OCI-LY1 (cell line): ENCODE results near the gene KCNT1.

ENCODE experiments used
- H2AFZ ChIP-seq: fragments of 200-600 bp; sonication (generic), shearing (Covaris generic); 2 replicates; pipeline ENCODE4 v1.6.0; 2014; ENCODE audit warnings: antibody characterized with exemption, mild to moderate bottlenecking, low read length
- H3F3A ChIP-seq: fragments of 200-600 bp; sonication (generic), shearing (Covaris generic); 2 replicates; pipeline ENCODE4 v1.6.0; 2014; ENCODE audit warnings: mild to moderate bottlenecking, antibody characterized with exemption, low read length, moderate library complexity; ENCODE audit not compliant: insufficient read depth
- H3K27ac ChIP-seq: fragments of 200-600 bp; sonication (generic); 2 replicates; pipeline ENCODE4 v1.5.1; 2014; ENCODE audit warnings: low read length, mixed run types, mild to moderate bottlenecking, low read depth; ENCODE audit not compliant: poor library complexity, severe bottlenecking
- H3K27me3 ChIP-seq: fragments of 200-600 bp; sonication (generic); 2 replicates; pipeline ENCODE4 v1.6.0; 2014; ENCODE audit warnings: antibody characterized with exemption, mild to moderate bottlenecking, low read length, moderate library complexity; ENCODE audit not compliant: insufficient read depth
- H3K36me3 ChIP-seq: fragments of 200-600 bp; sonication (generic); 2 replicates; pipeline ENCODE4 v1.6.1; 2014; ENCODE audit warnings: mild to moderate bottlenecking, antibody characterized with exemption, low read length, moderate library complexity, mixed read lengths; ENCODE audit not compliant: insufficient read depth
- H3K4me1 ChIP-seq: fragments of 200-600 bp; sonication (generic); 2 replicates; pipeline ENCODE4 v1.5.1; 2014; ENCODE audit warnings: mild to moderate bottlenecking, low read length, moderate library complexity; ENCODE audit not compliant: insufficient read depth, severe bottlenecking
- H3K4me2 ChIP-seq: fragments of 200-600 bp; sonication (generic), shearing (Covaris generic); 2 replicates; pipeline ENCODE4 v1.6.1; 2014; ENCODE audit warnings: low read length
- H3K4me3 ChIP-seq: fragments of 200-600 bp; sonication (generic); 2 replicates; pipeline ENCODE4 v1.5.1; 2014; ENCODE audit warnings: low read length, low read depth, mild to moderate bottlenecking, mixed read lengths; ENCODE audit not compliant: poor library complexity, severe bottlenecking
- H3K79me2 ChIP-seq: fragments of 200-600 bp; shearing (Covaris generic); 2 replicates; pipeline ENCODE4 v1.6.1; 2016; ENCODE audit warnings: mixed run types, low read length, mixed read lengths; ENCODE audit not compliant: insufficient read depth
- H3K9ac ChIP-seq: fragments of 200-600 bp; sonication (generic), shearing (Covaris generic); 2 replicates; pipeline ENCODE4 v1.6.1; 2014; ENCODE audit warnings: mild to moderate bottlenecking, low read length, mixed read lengths
- H3K9me2 ChIP-seq: fragments of 200-600 bp; sonication (generic), shearing (Covaris generic); 2 replicates; pipeline ENCODE4 v1.6.1; 2014; ENCODE audit warnings: low read depth, mild to moderate bottlenecking, low read length, mixed read lengths
- H3K9me3 ChIP-seq: fragments of 200-600 bp; shearing (Covaris generic); 2 replicates; pipeline ENCODE4 v1.6.1; 2014; ENCODE audit warnings: low read length, mixed read lengths
- H4K20me1 ChIP-seq: fragments of 200-600 bp; sonication (generic), shearing (Covaris generic); 2 replicates; pipeline ENCODE4 v1.6.0; 2016; ENCODE audit warnings: mild to moderate bottlenecking, low read length; ENCODE audit not compliant: insufficient read depth
- EZH2 ChIP-seq: fragments of 200-600 bp; sonication (generic), shearing (Covaris generic); IDR thresholded peaks from 2 replicates; pipeline ENCODE4 v1.8.0; 2017; ENCODE audit warnings: borderline replicate concordance, mixed run types, mild to moderate bottlenecking, antibody characterized with exemption, low read length, moderate library complexity, mixed read lengths
- TF ChIP-seq, protein P1 (sequence below): fragments of 200-600 bp; sonication (generic), shearing (Covaris generic); IDR thresholded peaks from 2 replicates; pipeline ENCODE4 v1.5.1; 2017; ENCODE audit warnings: mild to moderate bottlenecking, antibody characterized with exemption, low read length, moderate library complexity, mixed read lengths

Gene KCNT1

DNA sequence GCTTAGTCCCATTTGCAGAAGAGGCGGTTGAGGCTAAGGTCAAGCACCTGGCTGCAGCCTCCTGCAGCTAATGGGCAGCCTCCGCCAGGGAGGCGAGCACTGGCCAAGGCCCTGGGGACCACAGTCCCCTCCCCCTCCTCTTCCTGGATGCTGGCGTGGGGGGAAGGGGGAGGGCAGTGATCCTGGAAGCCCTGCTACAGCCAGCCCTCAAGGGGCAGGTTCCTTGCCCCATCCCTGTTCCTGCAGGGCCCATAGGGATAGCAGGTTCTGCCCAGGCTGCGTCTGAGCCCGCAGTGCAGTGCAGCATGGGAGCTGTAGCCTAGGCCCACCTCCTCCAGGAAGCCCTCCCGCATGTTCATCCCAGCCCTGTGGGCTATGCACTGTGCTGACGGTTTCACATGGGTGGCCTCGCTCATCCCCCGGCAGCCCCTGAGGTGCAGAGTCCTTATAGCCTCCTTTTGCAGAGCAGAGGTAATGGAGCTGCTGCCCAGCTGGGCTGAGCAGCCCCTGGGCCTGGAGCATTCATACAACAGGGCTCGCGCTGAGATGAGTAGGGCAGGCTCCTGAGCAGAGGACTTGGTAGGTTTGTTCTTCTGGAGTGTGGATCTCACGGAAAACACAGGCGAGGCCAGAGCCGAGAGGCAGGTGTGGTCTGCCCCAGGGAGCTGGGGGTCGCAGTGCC lies 36.0 kb downstream of the KCNT1 start:
- no peaks in the 10 kb centered on the region for H4K20me1 ChIP-seq
- H3F3A ChIP-seq = no peaks in the 10 kb centered on the region
- H3K4me2 ChIP-seq = no peak overlapping the region

DNA sequence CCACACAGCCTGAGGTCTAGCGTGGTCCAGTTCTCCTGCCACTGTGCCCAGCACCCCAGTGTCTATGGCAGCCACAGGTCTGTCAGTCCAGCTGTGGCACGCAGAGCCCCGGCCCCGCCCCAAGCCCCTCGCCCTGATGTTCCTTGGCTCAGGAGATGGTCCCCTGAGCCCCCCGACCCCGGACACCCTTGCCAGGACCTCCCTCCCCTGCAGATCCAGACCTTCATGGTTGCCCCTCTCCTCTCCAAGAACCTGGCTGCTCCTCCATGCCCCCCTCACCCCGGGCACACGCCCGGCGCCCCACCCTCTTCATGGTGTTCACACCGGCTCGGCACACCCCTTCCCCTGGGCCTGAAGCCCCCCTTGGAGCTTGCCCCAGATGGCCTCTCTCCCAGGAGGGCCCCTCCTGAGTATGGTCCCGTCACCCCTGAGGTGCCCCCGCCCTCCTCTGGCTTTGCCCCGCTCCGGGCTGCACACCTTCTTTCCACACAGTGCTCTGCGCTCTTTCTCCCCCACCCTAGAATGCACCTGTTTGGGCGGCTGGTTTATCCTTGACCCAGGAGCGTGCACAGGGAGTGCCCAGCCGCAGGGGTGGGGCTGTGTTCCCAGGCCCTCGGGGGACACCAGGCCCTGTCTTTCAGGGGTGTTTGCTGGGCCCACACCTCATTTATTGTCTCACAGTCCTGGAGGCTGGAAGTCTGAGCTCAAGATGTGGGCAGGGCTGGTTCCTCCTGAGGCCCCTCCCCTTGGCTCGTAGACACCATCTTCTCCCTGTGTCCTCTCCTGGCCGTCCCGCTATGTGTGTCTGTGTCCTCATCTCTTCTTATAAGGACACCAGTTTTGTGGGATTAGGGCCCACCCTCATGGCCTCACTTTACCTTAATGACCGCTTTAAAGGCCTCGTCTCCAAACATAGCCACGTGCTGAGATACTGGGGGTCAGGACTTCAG lies 37.6 kb downstream of the KCNT1 start:
- Histone ChIP-seq H3K79me2 (no peaks in the 10 kb centered on the region), H3K9me3 (no peaks in the 10 kb centered on the region), H3K9me2 (no peaks in the 10 kb centered on the region), H3K36me3 (no peaks in the 10 kb centered on the region), H3K27ac (no peak overlapping the region), H3K27me3 (no peaks in the 10 kb centered on the region; the same call in 1 of the 2 replicates), H3K4me3 (no peak overlapping the region), H2AFZ (no peak overlapping the region), H4K20me1 (no peaks in the 10 kb centered on the region), H3K4me2 (no peak overlapping the region), H3F3A (no peaks in the 10 kb centered on the region), H3K4me1 (no peaks in the 10 kb centered on the region), H3K9ac (no peak overlapping the region)
- TF ChIP-seq, protein P1, sequence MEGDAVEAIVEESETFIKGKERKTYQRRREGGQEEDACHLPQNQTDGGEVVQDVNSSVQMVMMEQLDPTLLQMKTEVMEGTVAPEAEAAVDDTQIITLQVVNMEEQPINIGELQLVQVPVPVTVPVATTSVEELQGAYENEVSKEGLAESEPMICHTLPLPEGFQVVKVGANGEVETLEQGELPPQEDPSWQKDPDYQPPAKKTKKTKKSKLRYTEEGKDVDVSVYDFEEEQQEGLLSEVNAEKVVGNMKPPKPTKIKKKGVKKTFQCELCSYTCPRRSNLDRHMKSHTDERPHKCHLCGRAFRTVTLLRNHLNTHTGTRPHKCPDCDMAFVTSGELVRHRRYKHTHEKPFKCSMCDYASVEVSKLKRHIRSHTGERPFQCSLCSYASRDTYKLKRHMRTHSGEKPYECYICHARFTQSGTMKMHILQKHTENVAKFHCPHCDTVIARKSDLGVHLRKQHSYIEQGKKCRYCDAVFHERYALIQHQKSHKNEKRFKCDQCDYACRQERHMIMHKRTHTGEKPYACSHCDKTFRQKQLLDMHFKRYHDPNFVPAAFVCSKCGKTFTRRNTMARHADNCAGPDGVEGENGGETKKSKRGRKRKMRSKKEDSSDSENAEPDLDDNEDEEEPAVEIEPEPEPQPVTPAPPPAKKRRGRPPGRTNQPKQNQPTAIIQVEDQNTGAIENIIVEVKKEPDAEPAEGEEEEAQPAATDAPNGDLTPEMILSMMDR = no peak
- no peak for TF ChIP-seq EZH2

More for the DNA sequence above, 36.0 kb downstream of the KCNT1 start:
- no peaks in the 10 kb centered on the region for H3K79me2 ChIP-seq
- no peaks in the 10 kb centered on the region for H3K4me1 ChIP-seq
- no peak overlapping the region for H3K4me3 ChIP-seq
- no peaks in the 10 kb centered on the region for H3K9me3 ChIP-seq
- TF ChIP-seq, protein P1 = no peak
- H2AFZ ChIP-seq = no peak overlapping the region
- H3K36me3 ChIP-seq = no peaks in the 10 kb centered on the region
- H3K27ac ChIP-seq = no peak overlapping the region
- H3K9me2 ChIP-seq = no peaks in the 10 kb centered on the region
- H3K27me3 ChIP-seq = no peaks in the 10 kb centered on the region; the same call in 1 of the 2 replicates
- H3K9ac ChIP-seq = no peak overlapping the region

DNA sequence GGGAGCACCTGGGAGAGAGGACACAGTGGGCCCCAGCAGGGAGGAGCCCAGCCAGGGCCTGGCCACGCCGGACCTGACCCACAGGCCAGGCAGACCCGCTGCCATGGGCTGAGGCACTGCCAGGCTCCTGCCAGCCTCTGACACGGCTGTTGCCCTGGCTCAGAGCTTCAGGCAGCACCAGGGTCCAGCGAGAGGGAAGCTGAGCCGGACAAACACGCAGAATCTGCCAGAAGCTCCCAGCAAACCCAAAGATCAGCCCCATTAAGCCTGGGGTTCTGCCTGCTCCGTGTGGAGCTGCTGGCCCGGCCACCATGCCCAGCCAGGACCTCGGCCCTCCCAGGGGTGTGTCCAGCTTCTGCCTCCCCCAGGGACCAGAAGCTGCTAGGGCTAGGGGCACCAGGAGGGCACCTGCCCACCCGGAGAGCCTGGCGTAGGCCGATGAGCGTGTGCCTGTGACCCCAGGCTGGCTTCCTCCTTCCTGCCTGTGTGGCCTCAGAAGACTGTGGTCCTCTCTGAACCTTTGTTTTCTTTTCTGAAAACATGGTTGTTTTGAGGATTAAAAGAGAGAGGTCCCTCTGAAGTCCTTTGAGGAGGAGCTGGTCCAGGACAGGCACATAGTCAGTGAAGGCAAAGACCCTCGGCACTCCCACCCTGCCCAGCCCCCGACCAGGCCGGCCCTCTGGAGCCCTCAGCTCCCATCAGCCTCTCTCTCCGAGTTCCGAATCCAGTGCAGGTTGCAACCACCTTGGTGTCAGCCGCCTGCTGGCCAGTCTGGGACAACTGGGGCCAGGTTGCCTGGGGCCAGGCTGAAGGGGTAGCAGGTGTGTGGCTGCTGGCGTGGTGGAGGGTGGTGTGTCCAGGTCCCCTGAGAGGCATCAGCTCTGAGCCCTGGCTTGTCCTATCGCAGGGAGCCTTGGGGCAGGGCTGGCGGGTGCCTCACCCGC lies 39.6 kb downstream of the KCNT1 start:
- no peak overlapping the region for H3K4me3 ChIP-seq
- H3K4me2 ChIP-seq = no peak overlapping the region
- TF ChIP-seq, protein P1 = no peak
- TF ChIP-seq EZH2 = no peak
- no peaks in the 10 kb centered on the region for H3K9me2 ChIP-seq
- no peaks in the 10 kb centered on the region for H3K79me2 ChIP-seq
- H3K4me1 ChIP-seq = no peaks in the 10 kb centered on the region
- H3K36me3 ChIP-seq = no peaks in the 10 kb centered on the region
- H3K27me3 ChIP-seq = no peaks in the 10 kb centered on the region; the same call in 1 of the 2 replicates
- no peak overlapping the region for H3K27ac ChIP-seq
- no peaks in the 10 kb centered on the region for H3K9me3 ChIP-seq
- no peaks in the 10 kb centered on the region for H4K20me1 ChIP-seq
- H2AFZ ChIP-seq = no peak overlapping the region
- no peaks in the 10 kb centered on the region for H3F3A ChIP-seq
- H3K9ac ChIP-seq = no peak overlapping the region
